ENCODE data around the gene AGO4.
A peak's percentile ranks its signal among the peaks of the same experiment; 100 is the strongest.
"Not testable (repeated sequence)": the region's sequence is repeated elsewhere in the genome, so short reads cannot be mapped to it uniquely, and the experiment has no call there.

AGO4 gene

GRCh38 chr1:35807614-35808449, at the start of gene AGO4:
Gene AGO4, plus strand, starts transcription at chr1:35808016. Its CDS starts 401 bp downstream, at chr1:35808417.
- peak; percentile 26 for DNase-seq

- DNase-seq, result no peak
Observed at GRCh38 chr1:35762141-35762540, 45.7 kb upstream of the AGO4 start.

GRCh38 chr1:35763201-35763600, 44.6 kb upstream of the AGO4 start:
- DNase-seq, result no peak

GRCh38 chr1:35764283-35764682, 43.5 kb upstream of the AGO4 start:
- DNase-seq, result no peak

- no peak for DNase-seq
Observed at GRCh38 chr1:35768350-35769187, 39.2 kb upstream of the AGO4 start.

GRCh38 chr1:35769188-35769758, 38.5 kb upstream of the AGO4 start:
- DNase-seq, result peak; percentile 91

GRCh38 chr1:35773711-35774110, 34.1 kb upstream of the AGO4 start:
- DNase-seq, result no peak

GRCh38 chr1:35776172-35776571, 31.6 kb upstream of the AGO4 start:
- DNase-seq, result not testable (repeated sequence)

GRCh38 chr1:35777109-35777508, 30.7 kb upstream of the AGO4 start:
- DNase-seq, result no peak

- DNase-seq, result no peak
Observed at GRCh38 chr1:35783055-35783583, 24.7 kb upstream of the AGO4 start.

GRCh38 chr1:35784364-35784763, 23.5 kb upstream of the AGO4 start:
- DNase-seq, result not testable (repeated sequence)

- no peak for DNase-seq
Observed at GRCh38 chr1:35788139-35788538, 19.7 kb upstream of the AGO4 start.

GRCh38 chr1:35790670-35791069, 17.1 kb upstream of the AGO4 start:
- no peak for DNase-seq

- no peak for DNase-seq
Observed at GRCh38 chr1:35795295-35795694, 12.5 kb upstream of the AGO4 start.

GRCh38 chr1:35797380-35797779, 10.4 kb upstream of the AGO4 start:
- no peak for DNase-seq

GRCh38 chr1:35798019-35798418, 9.8 kb upstream of the AGO4 start:
- not testable (repeated sequence) for DNase-seq

GRCh38 chr1:35800167-35800887, 7.5 kb upstream of the AGO4 start:
- not testable (repeated sequence) for DNase-seq

- no peak for DNase-seq
Observed at GRCh38 chr1:35808450-35809113, 766 bp downstream of the AGO4 start.

- DNase-seq, result no peak
Observed at GRCh38 chr1:35809114-35810095, 1.6 kb downstream of the AGO4 start.

GRCh38 chr1:35810096-35810881, 2.5 kb downstream of the AGO4 start:
- no peak for DNase-seq
